Ovary (tissue), 9 donors: ENCODE data around the gene TMCO4. TPM values are rescaled to one million over a fixed set of nuclear protein-coding genes. Genes with fewer than 3 reads are reported as not detected.

Source experiments
- DNase-seq, 5 donors: peaks; one replicate each; pipeline ENCODE4 v3.0.0-alpha.2; 2019 to 2020
- H3K27ac ChIP-seq, 2 donors: fragments of 200-600 bp; one replicate each; pipeline versions ENCODE4 v1.5.1 to v1.8.0; 2019 to 2022
- H3K27me3 ChIP-seq: fragments of 200-600 bp; one replicate; pipeline ENCODE4 v1.8.0; 2022
- H3K36me3 ChIP-seq: fragments of 200-600 bp; sonication (generic); one replicate; pipeline ENCODE4 v1.5.1; 2019
- H3K4me1 ChIP-seq: one replicate; pipeline ENCODE4 v1.8.1; 2013; ENCODE audit warnings: mild to moderate bottlenecking, moderate library complexity; ENCODE audit not compliant: insufficient read depth
- H3K4me3 ChIP-seq: fragments of 200-600 bp; sonication (generic); one replicate; pipeline ENCODE4 v1.5.1; 2017
- H3K9me3 ChIP-seq, 2 donors: fragments of 200-600 bp in 1 of 2; sonication (generic) in 1 of 2; one replicate each; pipeline versions ENCODE4 v1.5.1 to v1.8.1; 2013 to 2019; ENCODE audit warnings: mild to moderate bottlenecking in 1 of 2, moderate library complexity in 1 of 2
- CTCF ChIP-seq, 3 donors: fragments of 450-650 bp in 2 of 3; fragments of 200-600 bp in 1 of 3; IDR thresholded peaks; one replicate each; pipeline versions ENCODE4 v1.5.1 to v1.8.0; 2016 to 2022; ENCODE audit warnings: antibody characterized with exemption in 3 of 3, mild to moderate bottlenecking in 1 of 3
- EP300 ChIP-seq: sonication (generic); formaldehyde crosslinking; IDR thresholded peaks from one replicate; pipeline ENCODE4 v1.6.1; 2017; ENCODE audit warnings: antibody characterized with exemption
- POLR2A ChIP-seq: fragments of 450-650 bp; IDR thresholded peaks from one replicate; pipeline ENCODE4 v1.6.1; 2017; ENCODE audit warnings: antibody characterized with exemption, mild to moderate bottlenecking, moderate library complexity
- WGBS, 3 donors: extraction: QIAGEN DNeasy Blood & Tissue Kit in 1 of 3; methylation state at CpG; one replicate each; pipeline versions ENCODE4 v1.1.5 to v1.1.7; 2013 to 2017; 5-methylcytosine and 5-hydroxymethylcytosine counted together
- intact Hi-C, 4 donors: fragments of 100-400 bp; cut with DNase I; formaldehyde crosslinking; loops; one replicate each; pipeline versions ENCODE4 v1.11.0 to v1.15.1; 2022 to 2023
- polyA plus RNA-seq, 2 donors: library from polyadenylated mRNA; stranded (reverse); fragments of 200-250 nt in 1 of 2; fragments of 350-450 nt in 1 of 2; fragmentation: Illumina TruSeq in 1 of 2; extraction: RNeasy Lipid Tissue Mini Kit (QIAGEN cat#74804) in 1 of 2; gene quantifications; one replicate each; pipeline ENCODE4 v1.2.3, GENCODE V29; 2013 to 2014
- total RNA-seq, 7 donors: library from RNA; depleted of rRNA in 2 of 7; stranded (reverse); fragments of >200 nt in 2 of 7; fragmentation: NEBNext Ultra II Directional in 3 of 7; extraction: Animal tissue kit (Norgen Biotek cat#: 25700) in 3 of 7; gene quantifications; one replicate each; pipeline versions ENCODE4 v1.1.0 to v1.2.4, GENCODE V29; 2016 to 2023
- donor health status: DM: no; HTN: no; CAD: no; lungs with moderate emphysema.
- donor health status: DM: no; HTN: no; CAD: no.
- donor health status: Bipolar disorder and iron deficiency.
- donor health status: DM: yes; HTN: yes; CAD: no.
- donor health status: DM: no; HTN: no; CAD: no.
- donor health status: DM: yes; HTN: yes; CAD: no.

Gene TMCO4
- total and polyA plus RNA-seq, 9 donors = 14.2 to 26.0 (median 21.4) TPM

- no peak for DNase-seq
- Histone ChIP-seq H3K4me3 (no peak overlapping the region), H3K9me3 (no peaks in the 10 kb centered on the region), H3K36me3 (no peaks in the 10 kb centered on the region), H3K4me1 (peaks cover 2% of the 10 kb centered on the region), H3K27ac (no peak overlapping the region), H3K27me3 (no peaks in the 10 kb centered on the region)
- TF ChIP-seq CTCF (IDR thresholded peaks at IDR 0.05) (no peak), POLR2A (no peak), EP300 (no peak)
- intact Hi-C loops = no loop called here
- 72 to 82% (median 73%) methylated on average over 2 of the region's 2 CpGs for WGBS, 3 donors
Measured at GRCh38 chr1:19633106-19633505, 166.6 kb downstream of the TMCO4 start.

Other genes starting within 250 kb of the TMCO4 start
- gene NBL1, start 155.6 kb downstream of the TMCO4 start, total RNA-seq = 100 to 1,000 TPM; 217 to 852 (median 530) TPM
- gene NBL1, start 155.6 kb downstream of the TMCO4 start, polyA plus RNA-seq = 100 to 1,000 TPM; 127 to 525 TPM
- gene HTR6, start 135.0 kb downstream of the TMCO4 start, total RNA-seq = not detected
- gene HTR6, start 135.0 kb downstream of the TMCO4 start, polyA plus RNA-seq = not detected
- 1 to 10 TPM in 1 of 7 donors, under 1 TPM in 3, not detected in 3; 0.28 to 1.4 (median 0.47) TPM for gene RNF186, start 15.4 kb upstream of the TMCO4 start, total RNA-seq
- gene RNF186, start 15.4 kb upstream of the TMCO4 start, polyA plus RNA-seq = under 1 TPM in 1 of 2 donors, not detected in 1; 0.11 TPM
- 10 to 100 TPM in 4 of 7 donors, 1 to 10 TPM in 3; 3.8 to 19.7 (median 10.1) TPM for gene OTUD3, start 82.5 kb upstream of the TMCO4 start, total RNA-seq
- 1 to 10 TPM; 3.0 to 6.9 TPM for gene OTUD3, start 82.5 kb upstream of the TMCO4 start, polyA plus RNA-seq
- gene PLA2G2E, start 123.7 kb upstream of the TMCO4 start, total RNA-seq = not detected
- gene PLA2G2E, start 123.7 kb upstream of the TMCO4 start, polyA plus RNA-seq = not detected
- 100 to 1,000 TPM in 4 of 7 donors, 10 to 100 TPM in 3; 23.0 to 819 (median 143) TPM for gene PLA2G2A, start 179.7 kb upstream of the TMCO4 start, total RNA-seq
- gene PLA2G2A, start 179.7 kb upstream of the TMCO4 start, polyA plus RNA-seq = 100 to 1,000 TPM; 126 to 262 TPM